Mucosa of descending colon (tissue), 3 donors: ENCODE measurements around the gene IZUMO4. TPM values are rescaled to one million over a fixed set of nuclear protein-coding genes. Genes with fewer than 3 reads are reported as not detected.

Experiments
- ATAC-seq: fragments of 200-7000 bp; cut with Tn5 transposase; one replicate; pipeline ENCODE4 v1.9.1; 2020; ENCODE audit warnings: mild to moderate bottlenecking, moderate library complexity
- DNase-seq, 3 donors: peaks; one replicate each; pipeline ENCODE4 v3.0.0-alpha.2; 2020
- H3K36me3 ChIP-seq: fragments of 200-600 bp; one replicate; pipeline ENCODE4 v1.8.0; 2021; ENCODE audit warnings: low read depth, mild to moderate bottlenecking
- H3K4me1 ChIP-seq: fragments of 200-600 bp; one replicate; pipeline ENCODE4 v1.8.0; 2021; ENCODE audit warnings: low read depth, mild to moderate bottlenecking
- H3K4me3 ChIP-seq: fragments of 200-600 bp; one replicate; pipeline ENCODE4 v1.8.0; 2021; ENCODE audit warnings: mild to moderate bottlenecking
- H3K9me3 ChIP-seq: fragments of 200-600 bp; one replicate; pipeline ENCODE4 v1.8.0; 2021; ENCODE audit warnings: mild to moderate bottlenecking
- intact Hi-C, 2 donors: fragments of 100-400 bp; cut with DNase I in 1 of 2; cut with micrococcal nuclease in 1 of 2; formaldehyde crosslinking; loops; one replicate each; pipeline versions ENCODE4 v1.11.0 to v1.11.1; 2022; cut with DNase I, micrococcal nuclease
- total RNA-seq, 3 donors: library from RNA; stranded (reverse); fragmentation: NEBNext Ultra II Directional in 2 of 3; extraction: Animal tissue kit (Norgen Biotek cat#: 25700) in 2 of 3; gene quantifications; one replicate each; pipeline versions ENCODE4 v1.2.1 to v1.2.4, GENCODE V29; 2021 to 2023
- TF ChIP-seq, protein P1 (sequence below): fragments of 200-600 bp; IDR thresholded peaks from one replicate; pipeline ENCODE4 v1.8.0; 2022; ENCODE audit warnings: antibody characterized with exemption, mild to moderate bottlenecking
- donor health status: DM: no; HTN: no; CAD: no; lungs with moderate emphysema.
- donor health status: DM: no; HTN: no; CAD: no.
- donor health status: DM: no; HTN: yes; CAD: no.

IZUMO4 gene
- total RNA-seq, 3 donors from 2014 or later, result 2.2 to 5.3 (median 3.4) TPM

- intact Hi-C loops, result no loop called here
- no peak for ATAC-seq
- H3K36me3 ChIP-seq, result no peaks in the 10 kb centered on the region
- no peaks in the 10 kb centered on the region for H3K9me3 ChIP-seq
- H3K4me3 ChIP-seq, result peak overlapping the region; percentile 91
- peaks cover 65% of the 10 kb centered on the region for H3K4me1 ChIP-seq
- TF ChIP-seq, protein P1, sequence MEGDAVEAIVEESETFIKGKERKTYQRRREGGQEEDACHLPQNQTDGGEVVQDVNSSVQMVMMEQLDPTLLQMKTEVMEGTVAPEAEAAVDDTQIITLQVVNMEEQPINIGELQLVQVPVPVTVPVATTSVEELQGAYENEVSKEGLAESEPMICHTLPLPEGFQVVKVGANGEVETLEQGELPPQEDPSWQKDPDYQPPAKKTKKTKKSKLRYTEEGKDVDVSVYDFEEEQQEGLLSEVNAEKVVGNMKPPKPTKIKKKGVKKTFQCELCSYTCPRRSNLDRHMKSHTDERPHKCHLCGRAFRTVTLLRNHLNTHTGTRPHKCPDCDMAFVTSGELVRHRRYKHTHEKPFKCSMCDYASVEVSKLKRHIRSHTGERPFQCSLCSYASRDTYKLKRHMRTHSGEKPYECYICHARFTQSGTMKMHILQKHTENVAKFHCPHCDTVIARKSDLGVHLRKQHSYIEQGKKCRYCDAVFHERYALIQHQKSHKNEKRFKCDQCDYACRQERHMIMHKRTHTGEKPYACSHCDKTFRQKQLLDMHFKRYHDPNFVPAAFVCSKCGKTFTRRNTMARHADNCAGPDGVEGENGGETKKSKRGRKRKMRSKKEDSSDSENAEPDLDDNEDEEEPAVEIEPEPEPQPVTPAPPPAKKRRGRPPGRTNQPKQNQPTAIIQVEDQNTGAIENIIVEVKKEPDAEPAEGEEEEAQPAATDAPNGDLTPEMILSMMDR, result no peak
- DNase-seq, result peak in 2 of 3 donors; percentile 48 to 73
These were observed 47.6 kb upstream of the IZUMO4 start for GRCh38 chr19:2048959-2049740.

- peak; percentile 66 for ATAC-seq
- H3K4me3 ChIP-seq, result peak overlapping the region; percentile 91
- no peaks in the 10 kb centered on the region for H3K36me3 ChIP-seq
- H3K4me1 ChIP-seq, result peaks cover 64% of the 10 kb centered on the region
- DNase-seq, result peak; percentile 88 to 92 (median 89)
- intact Hi-C loops, result no loop called here
- H3K9me3 ChIP-seq, result no peaks in the 10 kb centered on the region
- TF ChIP-seq, protein P1, result no peak
These were observed 46.9 kb upstream of the IZUMO4 start for GRCh38 chr19:2049741-2050348.

DNA sequence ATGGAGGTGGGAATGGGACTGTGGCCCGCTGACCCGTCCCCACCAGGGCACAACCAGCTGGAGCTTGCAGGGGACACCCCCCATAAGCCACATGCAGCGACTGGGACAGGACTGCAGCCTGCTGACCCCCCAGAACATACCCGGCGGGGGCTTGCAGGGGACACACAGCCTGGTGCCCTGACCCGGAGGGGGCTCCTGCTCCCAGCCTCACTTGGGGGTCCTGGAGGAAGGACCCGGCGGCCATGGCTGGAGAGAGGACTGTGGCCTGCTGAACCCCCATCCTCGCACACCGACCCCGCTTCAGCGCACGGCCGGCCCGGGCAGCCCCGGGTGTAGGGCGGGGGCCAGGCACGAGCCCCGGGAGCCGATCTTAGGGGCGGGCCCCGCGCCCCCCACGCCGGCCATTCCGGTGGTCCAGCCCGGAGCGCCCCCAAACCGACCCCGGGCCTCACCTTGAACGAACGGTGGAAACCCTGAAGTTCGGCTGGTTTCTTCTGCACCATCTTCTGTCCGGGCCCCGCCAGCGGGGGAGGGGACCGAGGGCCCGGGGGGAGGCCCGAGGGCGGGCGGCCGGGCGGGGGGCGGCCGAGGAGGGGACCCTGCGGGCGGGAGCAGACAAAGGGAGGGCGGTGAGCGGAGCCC is 46.2 kb upstream of the IZUMO4 start:
- Histone ChIP-seq H3K9me3 (no peaks in the 10 kb centered on the region), H3K4me1 (peaks cover 65% of the 10 kb centered on the region), H3K4me3 (peak overlapping the region; percentile 91), H3K36me3 (no peaks in the 10 kb centered on the region)
- peak; percentile 5 for ATAC-seq
- peak in 1 of 3 donors; percentile 77 for DNase-seq
- intact Hi-C loops, result no loop called here
- TF ChIP-seq, protein P1, result no peak

- intact Hi-C loops, result no loop called here
These were observed 45.5 kb upstream of the IZUMO4 start, which contains the start of gene MKNK2 for GRCh38 chr19:2050991-2051772. MKNK2 (minus strand) TSS chr19:2051244; CDS start chr19:2050851, 393 bp downstream.

More at GRCh38 chr19:2050991-2051772, 45.5 kb upstream of the IZUMO4 start, which contains the start of gene MKNK2:
- peak within 1 kb of the TSS; percentile 91 for H3K4me3 ChIP-seq
- TF ChIP-seq, protein P1, result peak; percentile 55
- DNase-seq (peak; percentile 94 to 96 (median 95)), ATAC-seq (peak; percentile 75)
- peaks cover 66% of the 10 kb centered on the region for H3K4me1 ChIP-seq
- H3K9me3 ChIP-seq, result no peaks in the 10 kb centered on the region
- H3K36me3 ChIP-seq, result no peaks in the 10 kb centered on the region
